K562 (cell line): ENCODE measurements around the gene PPP1R10. TPM values are rescaled to one million over a fixed set of nuclear protein-coding genes. Genes with fewer than 3 reads are reported as not detected.

Experiments used
- HINFP ChIP-seq: fragments of 450-650 bp; conservative IDR thresholded peaks from 2 replicates; pipeline ENCODE4 v1.6.1; 2016; ENCODE audit warnings: missing genetic modification characterization, low read depth, mild to moderate bottlenecking, control low read depth, missing compliant biosample characterization
- KDM1A ChIP-seq, 2 experiments: fragments of 450-650 bp; IDR thresholded peaks; 2 replicates each; pipeline ENCODE4 v1.6.1; 2016; ENCODE audit warnings: mild to moderate bottlenecking in 2 of 2
- PTBP1 ChIP-seq: fragments of 200-400 bp; formaldehyde crosslinking; IDR thresholded peaks from 2 replicates; pipeline ENCODE4 v1.6.1; 2017; ENCODE audit warnings: low read depth, low read length
- RBM39 ChIP-seq: fragments of 200-400 bp; formaldehyde crosslinking; optimal IDR thresholded peaks from 2 replicates; pipeline ENCODE3; 2018; ENCODE audit warnings: low read depth, low read length
- SMAD4 ChIP-seq: fragments of 250-450 bp; sonication (Bioruptor Pico); conservative IDR thresholded peaks from 2 replicates; pipeline ENCODE4 v1.8.0; 2021; ENCODE audit warnings: inconsistent platforms, mild to moderate bottlenecking, moderate library complexity
- TBL1XR1 ChIP-seq, 2 experiments: IDR thresholded peaks; 2 replicates each; pipeline ENCODE4 v1.6.1; 2012; ENCODE audit warnings: improper control_type of control experiment in 2 of 2, low read length in 2 of 2, mild to moderate bottlenecking in 1 of 2
- TCFL5 ChIP-seq: fragments of 250-450 bp; sonication (Bioruptor Pico); conservative IDR thresholded peaks from 2 replicates; pipeline ENCODE4 v1.6.1; 2021; ENCODE audit warnings: mild to moderate bottlenecking, moderate library complexity, matching md5 sums
- ZNF561 ChIP-seq: fragments of 450-650 bp; formaldehyde crosslinking; conservative IDR thresholded peaks from 2 replicates; pipeline ENCODE4 v1.4.0; 2020; ENCODE audit warnings: mild to moderate bottlenecking, moderate library complexity
- ZNF707 ChIP-seq: fragments of 250-450 bp; sonication (Bioruptor Pico); conservative IDR thresholded peaks from 2 replicates; pipeline ENCODE4 v1.8.0; 2022; ENCODE audit warnings: inconsistent platforms, mild to moderate bottlenecking, moderate library complexity
- polyA plus RNA-seq, 8 experiments: library from polyadenylated mRNA; depleted of rRNA in 4 of 8; stranded (reverse) in 5 of 8; unstranded in 3 of 8; fragments of >200 nt; fragmentation: Nextera tagmentation in 2 of 8; fragmentation: Illumina TruSeq in 1 of 8; extraction: Ambion mirVana in 2 of 8; extraction: Trizol in 1 of 8; gene quantifications; 2 replicates each; pipeline versions ENCODE4 v1.2.1 to v1.2.3, GENCODE V29; 2011 to 2014; ENCODE audit warnings: inconsistent platforms in 1 of 8, missing spikeins in 1 of 8
- total RNA-seq, 7 experiments: library from RNA; depleted of rRNA in 6 of 7; stranded (reverse); fragments of >200 nt in 6 of 7; fragmentation: Illumina TruSeq in 2 of 7; extraction: Trizol in 2 of 7; gene quantifications; 2 replicates each; pipeline versions ENCODE4 v1.2.1 to v1.2.3, GENCODE V29; 2011 to 2021; ENCODE audit warnings: low replicate concordance in 1 of 7
- TF ChIP-seq, protein P1 (sequence below): sonication (generic); formaldehyde crosslinking; IDR thresholded peaks from 2 replicates; pipeline ENCODE4 v1.9.0; 2022; ENCODE audit warnings: mild to moderate bottlenecking, missing genetic modification reagents
- TF ChIP-seq, protein P2 (sequence below), 2 experiments: fragments of 250-450 bp in 1 of 2; fragments of 450-650 bp in 1 of 2; sonication (Bioruptor Pico) in 1 of 2; IDR thresholded peaks; 2 replicates each; pipeline versions ENCODE4 v1.6.1 to v1.8.0; 2016 to 2021; ENCODE audit warnings: mild to moderate bottlenecking in 2 of 2, moderate library complexity in 2 of 2, missing compliant biosample characterization in 1 of 2, missing genetic modification characterization in 1 of 2
- TF ChIP-seq, protein P3 (sequence below): fragments of 450-650 bp; formaldehyde crosslinking; IDR thresholded peaks from 2 replicates; pipeline ENCODE4 v1.4.0; 2022; ENCODE audit warnings: missing genetic modification characterization

PPP1R10 gene
- total and polyA plus RNA-seq, 9 of the 15 experiments (the other 6 are each of a cell fraction or from before 2014, with no cell fraction given): 14.1 to 65.5 (median 32.6) TPM

DNA sequence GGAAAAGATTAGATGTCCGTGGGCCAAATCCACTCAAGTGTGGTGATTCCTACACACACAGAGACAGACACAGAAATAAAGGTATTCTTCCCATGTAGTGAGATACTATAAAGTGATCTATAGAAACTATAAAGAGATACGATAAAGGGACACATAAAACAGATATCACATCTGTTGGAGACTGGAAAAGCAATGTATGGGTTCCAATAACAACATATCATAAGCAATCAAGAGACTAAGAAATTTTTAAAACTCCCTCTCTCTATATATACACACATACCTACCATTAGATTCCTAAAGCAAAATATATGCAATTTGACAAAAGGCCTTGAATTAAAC, 5.2 kb downstream of the PPP1R10 start (continued):
- TF ChIP-seq ZNF561 (CRISPR knock-in tag) (no peak), TCFL5 (no peak), PTBP1 (no peak), TBL1XR1 (IDR thresholded peaks at IDR 0.05; ENCODE audit: low read length in 2 of 2) (no peak), KDM1A (IDR thresholded peaks at IDR 0.05) (no peak), HINFP (tag) (no peak), RBM39 (no peak), SMAD4 (CRISPR knock-in tag) (no peak), ZNF707 (CRISPR knock-in tag) (no peak)
- TF ChIP-seq, protein P1, sequence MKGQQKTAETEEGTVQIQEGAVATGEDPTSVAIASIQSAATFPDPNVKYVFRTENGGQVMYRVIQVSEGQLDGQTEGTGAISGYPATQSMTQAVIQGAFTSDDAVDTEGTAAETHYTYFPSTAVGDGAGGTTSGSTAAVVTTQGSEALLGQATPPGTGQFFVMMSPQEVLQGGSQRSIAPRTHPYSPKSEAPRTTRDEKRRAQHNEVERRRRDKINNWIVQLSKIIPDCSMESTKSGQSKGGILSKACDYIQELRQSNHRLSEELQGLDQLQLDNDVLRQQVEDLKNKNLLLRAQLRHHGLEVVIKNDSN: no peak
- TF ChIP-seq, protein P2, sequence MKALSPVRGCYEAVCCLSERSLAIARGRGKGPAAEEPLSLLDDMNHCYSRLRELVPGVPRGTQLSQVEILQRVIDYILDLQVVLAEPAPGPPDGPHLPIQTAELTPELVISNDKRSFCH (CRISPR knock-in tag; IDR thresholded peaks at IDR 0.05): no peak
- TF ChIP-seq, protein P2 (tag; IDR thresholded peaks at IDR 0.05): no peak
- TF ChIP-seq, protein P3, sequence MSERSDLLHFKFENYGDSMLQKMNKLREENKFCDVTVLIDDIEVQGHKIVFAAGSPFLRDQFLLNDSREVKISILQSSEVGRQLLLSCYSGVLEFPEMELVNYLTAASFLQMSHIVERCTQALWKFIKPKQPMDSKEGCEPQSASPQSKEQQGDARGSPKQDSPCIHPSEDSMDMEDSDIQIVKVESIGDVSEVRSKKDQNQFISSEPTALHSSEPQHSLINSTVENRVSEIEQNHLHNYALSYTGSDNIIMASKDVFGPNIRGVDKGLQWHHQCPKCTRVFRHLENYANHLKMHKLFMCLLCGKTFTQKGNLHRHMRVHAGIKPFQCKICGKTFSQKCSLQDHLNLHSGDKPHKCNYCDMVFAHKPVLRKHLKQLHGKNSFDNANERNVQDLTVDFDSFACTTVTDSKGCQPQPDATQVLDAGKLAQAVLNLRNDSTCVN (CRISPR knock-in tag): no peak
